DMS153 treated with DMSO at 0.1 percent for 48 hours (cell line): Measurements from ENCODE around the gene BRINP2.

Source experiments
- DNase-seq: peaks from one replicate; lab custom pipeline; 2025; ENCODE audit not compliant: unreplicated experiment; lab: John Stamatoyannopoulos, UW

The BRINP2 gene

GRCh38 chr1:177170756-177171535 lies at the start of gene BRINP2:
BRINP2 (plus strand) TSS chr1:177170958; CDS start chr1:177229877, 58,919 bp downstream.
- DNase-seq, result peak; percentile 58

GRCh38 chr1:177122461-177123251 lies 48.1 kb upstream of the BRINP2 start:
- DNase-seq, result no peak

GRCh38 chr1:177124577-177125278 lies 46.0 kb upstream of the BRINP2 start:
- DNase-seq, result no peak

- DNase-seq, result no peak
These were observed 44.5 kb upstream of the BRINP2 start for GRCh38 chr1:177126267-177126666.

GRCh38 chr1:177128665-177129281 lies 42.0 kb upstream of the BRINP2 start:
- DNase-seq, result no peak

GRCh38 chr1:177130451-177130945 lies 40.3 kb upstream of the BRINP2 start:
- DNase-seq, result no peak

- no peak for DNase-seq
These were observed 39.0 kb upstream of the BRINP2 start for GRCh38 chr1:177131723-177132122.

GRCh38 chr1:177132141-177132540 lies 38.6 kb upstream of the BRINP2 start:
- DNase-seq, result no peak

GRCh38 chr1:177133977-177134538 lies 36.7 kb upstream of the BRINP2 start:
- DNase-seq, result no peak

GRCh38 chr1:177135250-177135649 lies 35.5 kb upstream of the BRINP2 start:
- no peak for DNase-seq

- DNase-seq, result no peak
These were observed 32.9 kb upstream of the BRINP2 start for GRCh38 chr1:177137814-177138213.

- DNase-seq, result no peak
These were observed 32.4 kb upstream of the BRINP2 start for GRCh38 chr1:177138347-177138746.

- no peak for DNase-seq
These were observed 28.7 kb upstream of the BRINP2 start for GRCh38 chr1:177142010-177142409.

- DNase-seq, result no peak
These were observed 27.9 kb upstream of the BRINP2 start for GRCh38 chr1:177142791-177143271.

GRCh38 chr1:177145106-177146070 lies 25.4 kb upstream of the BRINP2 start:
- DNase-seq, result no peak

- DNase-seq, result no peak
These were observed 24.3 kb upstream of the BRINP2 start for GRCh38 chr1:177146499-177146898.

GRCh38 chr1:177162243-177162642 lies 8.5 kb upstream of the BRINP2 start:
- no peak for DNase-seq

- no peak for DNase-seq
These were observed 6.8 kb upstream of the BRINP2 start for GRCh38 chr1:177163844-177164379.
